Erythroblast (primary cell): ENCODE results near the gene SETD7.

Experiments
- GATA1 ChIP-seq: IDR thresholded peaks from 2 replicates; pipeline ENCODE4 v1.6.1; 2011; ENCODE audit warnings: low read depth, mild to moderate bottlenecking, control low read depth, low read length, moderate library complexity
- POLR2A ChIP-seq: IDR thresholded peaks from 2 replicates; pipeline ENCODE4 v1.6.1; 2011; ENCODE audit warnings: mild to moderate bottlenecking, low read length

- TF ChIP-seq POLR2A (no peak), GATA1 (no peak)
Measured at GRCh38 chr4:139558235-139559088, 2.4 kb upstream of the SETD7 start.
